Melanocyte of skin (primary cell): ENCODE data around the gene MRPL36. TPM values are rescaled to one million over a fixed set of nuclear protein-coding genes. Genes with fewer than 3 reads are reported as not detected.

Source experiments
- total RNA-seq, 2 donors: library from RNA; depleted of rRNA; stranded (reverse); fragments of >200 nt; gene quantifications; 2 replicates each; pipeline ENCODE4 v1.2.3, GENCODE V29; 2012

The MRPL36 gene
- 10 to 100 TPM; 51.3 to 86.9 TPM for total RNA-seq

GRCh38 chr5:1799602-1800471 lies at the start of gene MRPL36:
Gene MRPL36, minus strand, starts transcription at chr5:1799837. Its CDS starts 902 bp downstream, at chr5:1798935.

GRCh38 chr5:1801222-1801966 lies 1.8 kb upstream of the MRPL36 start, which contains the start of gene NDUFS6:
Gene NDUFS6, plus strand, starts transcription at chr5:1801407. Its CDS starts 11 bp downstream, at chr5:1801418.

Other genes with a start within 250 kb of the MRPL36 start
- gene NDUFS6, start 1.6 kb upstream of the MRPL36 start, total RNA-seq: 10 to 100 TPM; 27.9 to 48.3 TPM
- gene IRX4, start 83.1 kb upstream of the MRPL36 start, total RNA-seq: not detected